Activated CD8-positive, alpha-beta memory T cell treated with anti-CD3 and anti-CD28 coated beads for 24 hours (primary cell): ENCODE data around the gene BNIP2.
"Not testable (repeated sequence)": the region's sequence is repeated elsewhere in the genome, so short reads cannot be mapped to it uniquely, and the experiment has no call there.

Experiments used
- DNase-seq: peaks from one replicate; pipeline ENCODE4 v3.0.0-alpha.2; 2020

The BNIP2 gene

DNA sequence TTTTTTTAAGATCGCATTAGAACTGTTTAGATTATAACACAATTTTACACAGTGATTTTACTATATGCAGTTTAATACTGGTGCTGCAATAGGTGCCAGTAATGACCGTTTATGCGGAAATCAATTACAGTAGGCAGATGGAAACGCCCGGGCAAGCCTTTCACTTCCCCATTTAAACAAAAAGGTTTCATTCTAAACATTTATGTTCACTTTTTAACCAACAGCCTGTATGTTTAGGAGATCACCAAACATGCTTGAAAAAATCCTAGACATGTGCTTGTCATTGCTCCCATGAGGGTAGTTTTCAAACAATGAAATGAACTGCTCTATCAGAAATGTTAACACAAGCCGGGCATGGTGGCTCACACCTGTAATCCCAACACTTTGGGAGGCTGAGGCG, 2.7 kb downstream of the BNIP2 start:
- DNase-seq = no peak

DNA sequence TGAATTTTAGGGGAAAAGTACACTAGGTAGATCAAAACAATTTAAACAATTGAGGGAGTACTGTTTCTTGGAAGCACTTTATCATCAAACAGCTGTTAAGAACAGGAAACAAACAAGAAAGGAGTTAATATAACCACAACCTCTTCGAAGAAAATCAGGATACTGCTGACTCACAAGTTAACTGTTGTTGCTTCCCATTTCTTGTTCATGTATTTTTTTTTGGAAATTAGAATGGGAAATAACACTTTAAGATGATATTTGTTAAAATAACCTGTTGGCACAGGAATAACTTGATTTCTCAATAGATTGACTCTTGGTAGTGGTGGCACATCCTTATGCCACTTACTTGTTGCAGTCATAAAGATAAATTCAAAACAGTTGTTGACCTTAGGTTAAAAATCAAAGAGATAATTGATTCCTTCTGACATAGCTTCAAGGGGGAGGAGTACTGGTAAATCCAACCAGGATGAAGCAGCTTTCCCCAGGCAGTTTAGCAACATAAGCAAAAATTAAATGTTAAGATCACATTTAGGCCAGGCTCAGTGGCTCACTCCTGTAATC, 3.3 kb downstream of the BNIP2 start:
- no peak for DNase-seq

DNA sequence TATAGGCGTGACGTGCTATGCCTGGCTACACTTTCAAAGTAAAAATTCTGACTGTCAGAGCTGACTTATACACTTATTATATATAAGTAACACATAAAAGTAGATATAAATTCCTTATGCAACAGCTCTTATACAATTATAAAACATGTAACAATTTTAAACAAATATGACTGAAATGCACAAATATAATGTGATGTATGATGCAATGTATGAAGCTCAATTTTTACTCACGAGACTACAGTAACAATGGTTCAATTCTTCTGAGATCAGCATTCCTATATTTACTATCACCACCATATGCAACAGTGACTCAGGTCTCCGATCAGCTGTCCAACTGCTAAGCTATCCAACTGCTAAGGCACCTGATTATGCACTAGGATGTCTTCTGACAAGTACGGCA, 8.2 kb downstream of the BNIP2 start:
- DNase-seq = no peak

DNA sequence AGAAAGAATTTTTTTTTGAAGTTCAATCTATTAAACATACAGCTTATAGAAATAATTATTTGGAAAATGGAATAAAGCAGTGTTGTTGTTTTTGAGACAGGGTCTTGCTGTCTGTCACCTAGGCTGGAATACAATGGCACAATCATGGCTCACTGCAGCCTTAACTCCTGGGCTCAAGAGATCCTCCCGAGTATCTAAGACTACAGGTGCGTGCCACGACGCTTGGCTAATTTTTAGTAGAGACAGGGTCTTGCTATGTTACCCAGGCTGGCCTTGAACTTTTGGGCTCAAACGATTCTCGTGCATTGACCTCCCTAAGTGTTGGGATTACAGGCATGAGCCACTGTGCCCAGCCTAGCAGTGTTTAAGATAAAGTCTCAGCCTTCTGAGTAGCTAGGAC, 8.8 kb downstream of the BNIP2 start:
- DNase-seq = no peak

DNA sequence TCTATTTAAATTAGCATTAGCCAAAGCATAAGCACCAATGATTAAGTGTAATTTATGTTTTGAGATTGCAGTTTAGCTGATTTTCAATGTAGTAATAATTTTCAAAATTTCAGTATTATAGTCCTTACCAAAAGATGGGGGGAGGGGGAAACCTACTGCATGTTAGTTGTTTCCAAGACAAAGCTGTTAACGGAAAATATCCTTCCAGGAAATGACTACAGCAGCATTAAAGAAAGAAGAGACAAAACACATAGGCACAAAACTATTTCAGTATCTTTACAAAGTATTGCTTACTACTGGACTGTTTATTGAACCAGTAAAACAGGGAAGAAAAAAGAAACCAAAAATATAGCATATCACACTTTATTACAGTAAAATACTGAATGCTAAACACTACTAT, 10.5 kb downstream of the BNIP2 start:
- DNase-seq = no peak

DNA sequence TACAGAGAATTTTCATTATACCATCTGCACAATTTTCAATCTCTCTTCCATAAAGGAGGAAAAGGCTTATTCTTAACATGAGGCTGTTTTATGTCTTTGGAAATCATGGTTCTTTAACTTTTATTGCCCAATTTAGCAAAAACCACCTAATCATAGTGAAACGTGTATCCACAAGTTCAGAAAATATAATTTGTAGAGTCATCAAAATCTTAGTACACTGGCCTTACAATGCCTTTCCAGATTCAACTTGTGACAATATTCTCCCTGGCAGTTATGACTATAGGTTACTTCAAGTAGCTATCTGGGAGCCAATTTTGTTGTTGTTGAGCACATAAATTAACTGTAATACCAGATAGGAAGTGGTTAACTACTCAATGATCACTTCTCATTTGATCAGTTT, 10.9 kb downstream of the BNIP2 start:
- no peak for DNase-seq

DNA sequence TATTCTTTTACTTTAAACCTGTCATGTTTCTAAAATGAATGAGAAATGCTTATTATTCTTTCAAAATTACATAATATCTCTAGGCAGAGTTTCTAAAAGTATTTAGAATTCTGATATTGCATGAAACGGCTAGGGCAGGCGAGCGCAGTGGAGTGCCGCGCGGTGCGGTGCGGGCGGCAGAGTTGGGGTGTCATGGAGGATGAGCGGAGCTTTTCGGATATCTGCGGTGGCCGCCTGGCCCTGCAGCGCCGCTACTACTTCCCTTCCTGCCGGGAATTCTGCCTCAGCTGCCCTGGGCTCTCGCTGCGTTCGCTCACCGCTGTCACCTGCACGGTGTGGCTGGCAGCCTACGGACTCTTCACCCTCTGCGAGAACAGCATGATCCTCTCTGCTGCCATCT, 12.6 kb downstream of the BNIP2 start:
- DNase-seq = no peak

DNA sequence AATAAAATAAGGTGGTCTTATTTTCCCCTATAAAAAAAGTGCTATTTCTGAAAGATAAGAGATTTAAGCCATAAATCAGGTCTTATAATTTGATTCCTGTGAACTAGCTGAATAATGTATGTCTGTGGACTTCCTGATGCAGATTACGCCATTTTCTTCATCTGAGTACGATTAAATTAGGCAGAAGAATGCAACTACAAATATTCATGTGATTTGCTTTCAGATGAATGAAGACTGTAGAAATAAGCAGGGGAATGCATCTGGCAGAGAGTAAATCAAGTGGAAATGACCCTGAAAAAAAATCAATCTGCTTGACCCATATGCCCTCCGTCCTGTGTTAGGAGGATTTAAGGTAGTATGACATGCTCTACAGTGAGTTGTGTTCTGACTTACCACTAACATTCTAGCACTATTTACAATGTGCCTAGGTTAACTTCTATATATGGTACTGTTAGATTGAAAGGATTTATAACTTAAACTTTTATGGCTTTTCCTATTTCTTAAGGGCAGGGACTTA, 14.7 kb downstream of the BNIP2 start:
- DNase-seq = no peak

DNA sequence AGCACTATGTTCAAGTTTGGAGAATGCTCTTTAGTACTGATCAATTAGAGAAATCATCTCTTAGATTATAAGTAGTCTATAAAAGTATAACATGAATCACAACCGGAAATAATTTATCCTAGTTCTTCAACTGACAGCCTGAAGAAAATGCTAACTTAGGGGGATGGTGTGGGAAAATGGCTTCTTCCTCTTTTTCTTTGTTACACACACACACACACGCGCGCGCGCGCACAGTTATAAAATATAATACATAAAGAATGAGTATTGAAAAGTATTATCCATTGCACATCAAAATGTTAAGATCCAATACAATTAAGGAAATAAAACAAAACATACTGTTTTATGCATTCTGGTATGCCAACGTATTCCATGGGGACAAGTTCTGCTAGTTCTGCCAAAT, 20.6 kb downstream of the BNIP2 start:
- DNase-seq = no peak

DNA sequence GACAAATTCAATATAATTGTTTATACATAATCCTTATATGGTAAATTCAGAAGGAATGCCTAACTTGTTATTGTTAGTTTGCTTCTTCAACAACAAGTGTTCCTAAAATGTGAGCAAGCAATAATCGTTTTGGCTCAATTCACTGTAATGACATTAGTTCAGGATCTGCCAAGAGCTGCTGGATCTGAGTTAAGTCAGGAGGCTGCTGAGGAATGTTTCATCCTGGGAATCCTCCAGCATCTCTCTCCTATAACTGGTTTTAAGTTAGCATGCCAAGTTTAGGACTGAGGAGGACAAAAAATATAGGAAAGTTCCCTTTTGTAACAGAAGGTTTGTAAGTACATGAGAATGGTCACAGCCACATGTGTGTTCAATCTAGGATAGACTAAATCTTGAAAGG, 26.9 kb downstream of the BNIP2 start:
- no peak for DNase-seq

DNA sequence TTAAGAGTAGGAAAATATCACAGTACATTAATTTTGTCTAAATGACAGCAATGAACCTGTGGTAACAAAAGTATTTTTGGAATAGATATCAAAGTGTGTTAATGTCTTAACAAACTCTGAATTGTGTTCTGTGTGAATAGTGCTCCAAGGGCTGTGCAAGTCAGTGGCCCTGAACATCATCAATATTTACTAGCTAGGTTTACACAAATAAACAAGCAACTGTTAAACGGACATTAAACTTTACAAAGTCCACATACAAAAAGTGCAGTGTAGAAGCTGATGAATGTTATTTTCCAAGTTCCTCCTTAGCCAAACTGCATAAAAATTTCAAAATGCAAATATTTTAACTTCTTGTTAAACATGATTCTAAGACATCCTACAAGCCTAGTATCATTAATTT, 29.8 kb downstream of the BNIP2 start:
- DNase-seq = no peak

DNA sequence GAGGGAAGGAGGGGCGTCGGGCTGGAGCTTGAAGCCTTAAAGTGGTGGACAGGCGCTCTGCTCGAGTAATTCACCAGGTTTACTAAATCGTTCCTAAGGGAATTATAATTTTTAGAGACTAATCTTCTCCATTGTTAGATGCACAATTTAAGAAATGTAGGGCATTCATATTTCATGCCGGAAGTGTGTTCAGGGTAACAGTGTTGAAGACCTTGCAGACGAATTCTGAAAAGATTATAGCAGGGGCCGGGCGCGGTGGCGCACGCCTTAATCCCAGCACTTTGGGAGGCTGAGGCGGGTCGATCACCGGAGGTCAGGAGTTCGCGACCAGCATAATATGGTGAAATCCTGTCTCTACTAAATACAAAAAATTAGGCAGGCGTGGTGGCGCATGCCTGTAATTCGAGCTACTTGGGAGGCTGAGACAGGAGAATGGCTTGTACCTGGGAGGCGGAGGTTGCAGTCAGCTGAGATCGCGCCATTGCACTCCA, 31.4 kb downstream of the BNIP2 start:
- peak; percentile 59 for DNase-seq

DNA sequence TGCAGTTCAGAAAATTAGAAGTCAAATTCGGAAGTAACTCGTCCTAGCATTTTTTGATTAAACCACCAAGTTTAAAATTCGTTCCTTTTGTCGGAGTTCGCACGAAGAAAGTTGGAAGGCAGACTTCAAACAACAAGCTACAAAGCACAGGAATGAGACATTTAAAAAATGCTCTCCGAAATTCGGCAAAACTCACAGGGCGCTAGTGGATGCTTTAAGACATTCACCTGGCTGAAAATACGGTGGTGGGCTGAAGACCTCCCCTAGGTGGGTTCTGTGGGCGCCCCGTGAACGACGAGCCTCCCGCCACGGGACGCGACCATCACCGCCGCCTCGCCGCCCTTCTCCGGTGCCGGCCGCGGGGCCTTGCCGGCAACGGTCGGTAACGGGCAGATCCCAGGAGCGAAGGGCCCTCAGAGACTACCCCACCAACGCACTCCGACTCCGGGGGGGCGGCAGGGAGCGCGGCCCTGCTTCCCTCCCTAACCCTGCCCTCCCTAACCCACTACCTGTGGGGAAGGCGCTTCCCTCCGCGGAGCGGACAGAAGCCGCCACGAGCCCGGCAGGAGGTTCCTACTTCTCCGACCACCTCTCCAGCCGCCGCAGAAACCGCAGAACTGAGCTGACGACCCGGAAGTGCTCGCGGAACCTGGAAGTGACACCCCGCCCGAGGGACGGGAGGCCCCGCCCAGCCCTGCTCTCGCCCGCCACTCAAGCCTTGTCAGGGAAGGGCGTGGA, 32.1 kb downstream of the BNIP2 start, which contains the start of gene GTF2A2:
Gene GTF2A2, minus strand, starts transcription at position 619 of the 738 bp plus-strand sequence. CDS start 5,238 bp downstream, outside the sequence.
- DNase-seq = peak; percentile 96

DNA sequence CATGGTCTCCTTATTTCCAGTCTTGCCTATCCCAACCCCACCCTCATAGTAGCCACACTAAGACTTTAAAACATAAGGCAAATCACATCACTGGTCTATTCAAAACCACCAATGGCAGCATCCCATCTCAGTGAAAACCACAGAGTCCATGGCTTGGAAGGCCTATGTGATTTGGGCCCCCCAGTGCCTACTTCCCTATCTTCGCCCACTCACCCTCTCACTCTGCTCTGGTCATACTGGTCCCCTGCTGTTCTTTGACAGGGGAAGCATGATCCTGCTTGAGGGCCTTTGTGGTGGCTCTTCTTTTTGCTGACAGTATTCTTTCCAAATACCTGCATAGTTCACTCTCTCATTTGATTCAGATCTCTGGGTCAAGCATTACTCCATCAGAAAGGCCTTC, 35.1 kb downstream of the BNIP2 start:
- DNase-seq = no peak

DNA sequence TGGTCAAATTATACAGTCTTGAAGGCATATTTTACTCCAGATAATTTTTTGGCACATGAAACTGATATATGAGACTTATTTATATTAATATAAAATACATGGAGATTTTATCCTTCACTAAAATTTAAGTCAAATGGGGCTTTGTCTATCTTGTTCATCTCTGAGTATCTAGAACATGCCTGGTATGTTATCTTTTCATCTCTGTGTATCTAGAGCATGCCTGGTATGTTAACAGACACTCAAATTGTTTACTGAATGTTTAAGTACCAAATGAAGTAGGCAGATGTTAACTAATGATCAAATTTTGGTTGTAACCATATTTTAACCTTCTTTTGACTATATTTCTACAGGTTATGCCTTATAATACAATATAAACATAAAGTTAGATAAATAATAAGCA, 39.5 kb downstream of the BNIP2 start:
- no peak for DNase-seq

DNA sequence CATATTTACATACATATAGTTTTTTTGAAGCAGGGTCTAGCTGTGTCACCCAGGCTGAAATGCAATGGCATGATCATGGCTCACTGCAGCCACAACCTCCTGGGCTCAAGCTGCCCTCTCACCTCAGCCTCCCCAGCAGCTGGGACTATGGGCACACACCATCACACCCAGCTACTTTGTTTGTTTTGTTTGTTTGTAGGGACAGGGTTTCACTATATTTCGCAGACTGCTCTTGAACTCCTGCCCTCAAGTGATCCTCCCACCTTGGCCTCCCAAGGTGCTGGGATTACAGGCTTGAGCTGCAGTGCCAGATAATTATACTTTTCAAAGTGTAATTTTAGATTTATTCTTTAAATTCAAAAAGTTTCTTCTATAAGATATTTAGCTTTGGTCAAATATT, 42.0 kb downstream of the BNIP2 start:
- no peak for DNase-seq

DNA sequence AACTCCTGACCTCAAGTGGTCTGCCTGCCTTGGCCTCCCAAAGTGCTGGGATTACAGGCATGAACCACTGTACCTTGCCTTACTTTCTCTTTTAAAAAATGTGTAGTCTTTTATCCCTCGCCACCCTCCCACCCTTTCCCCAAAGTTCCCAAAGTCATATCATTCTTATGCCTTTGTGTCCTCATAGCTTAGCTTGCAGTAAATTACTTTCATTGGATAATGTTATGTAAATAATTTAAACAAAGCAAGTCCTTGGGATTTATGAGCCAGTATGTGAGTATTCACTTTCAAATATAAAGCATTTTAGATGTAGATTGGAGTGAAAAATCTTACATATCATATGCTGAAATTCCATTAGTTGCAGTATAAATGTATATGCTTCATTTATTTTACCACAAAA, 42.8 kb downstream of the BNIP2 start:
- no peak for DNase-seq

DNA sequence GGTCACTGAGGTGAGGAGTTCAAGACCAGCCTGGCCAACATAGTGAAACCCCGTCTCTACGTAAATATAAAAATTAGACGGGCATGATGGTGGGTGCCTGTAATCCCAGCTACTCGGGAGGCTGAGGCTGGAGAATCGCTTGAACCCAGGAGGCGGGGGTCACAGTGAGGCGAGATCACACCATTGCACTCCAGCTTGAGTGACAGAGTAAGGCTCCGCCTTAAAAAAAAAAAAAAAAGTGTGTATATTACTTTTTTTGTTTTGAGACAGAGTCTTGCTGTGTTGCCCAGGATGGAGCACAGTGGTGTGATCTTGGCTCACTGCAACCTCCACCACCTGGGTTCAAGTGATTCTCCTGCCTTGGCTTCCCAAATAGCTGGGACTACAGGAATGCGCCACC, 43.3 kb downstream of the BNIP2 start:
- DNase-seq = not testable (repeated sequence)

DNA sequence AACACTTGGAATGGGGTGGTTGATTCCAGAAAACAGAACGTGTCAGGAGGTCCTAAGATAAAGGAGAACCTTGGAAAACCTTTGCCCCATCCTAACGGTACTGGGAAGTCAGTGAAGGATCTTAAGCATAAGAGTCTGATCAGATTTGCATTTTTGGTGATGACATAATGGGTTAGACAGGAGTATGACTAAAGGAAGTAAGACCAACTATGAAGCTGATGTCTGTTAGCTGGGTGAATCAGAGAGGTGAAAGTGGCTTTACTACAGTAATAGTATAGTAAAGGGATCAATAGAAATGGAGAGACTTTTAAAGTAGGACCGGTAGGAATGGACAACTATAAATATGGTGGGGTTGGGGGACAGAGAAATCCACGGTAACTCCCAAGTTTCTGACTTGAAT, 44.4 kb downstream of the BNIP2 start:
- DNase-seq = no peak

DNA sequence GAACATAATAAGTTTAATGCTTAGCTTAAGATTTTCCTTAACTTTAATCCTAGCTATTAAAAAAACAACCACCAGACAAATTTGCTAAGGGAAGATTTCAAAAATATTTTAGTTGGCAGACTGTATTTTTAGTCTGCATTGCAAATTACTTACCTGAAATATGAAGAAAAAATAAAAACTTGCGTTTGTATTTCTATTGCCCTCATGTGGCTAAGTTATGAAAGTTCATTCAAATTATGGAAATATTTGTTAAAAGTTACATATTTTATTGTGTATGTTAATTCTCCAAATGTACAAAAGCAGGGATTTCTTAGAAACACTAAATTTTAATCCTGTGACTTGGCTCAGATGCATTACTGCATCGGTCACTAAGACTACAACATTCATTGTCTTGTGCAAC, 46.8 kb downstream of the BNIP2 start:
- no peak for DNase-seq

DNA sequence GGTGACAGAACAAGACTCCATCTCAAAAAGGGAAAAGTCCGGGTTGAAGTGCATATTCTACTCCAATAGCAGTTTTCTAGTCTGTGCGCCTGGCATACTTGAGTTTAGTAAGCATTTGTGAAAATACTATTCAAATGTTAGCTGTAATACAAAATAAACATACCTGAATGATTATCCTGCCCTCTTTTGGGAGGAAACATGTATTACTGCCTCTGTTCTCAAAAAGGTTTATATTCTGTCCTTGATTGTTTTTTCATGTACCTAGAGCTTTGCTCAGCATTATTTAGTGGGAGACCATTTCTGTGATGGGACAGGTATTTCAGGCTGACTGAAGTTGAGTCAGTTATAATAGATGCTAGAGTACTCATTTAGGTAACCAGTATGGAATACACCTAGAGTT, 51.6 kb downstream of the BNIP2 start:
- not testable (repeated sequence) for DNase-seq

DNA sequence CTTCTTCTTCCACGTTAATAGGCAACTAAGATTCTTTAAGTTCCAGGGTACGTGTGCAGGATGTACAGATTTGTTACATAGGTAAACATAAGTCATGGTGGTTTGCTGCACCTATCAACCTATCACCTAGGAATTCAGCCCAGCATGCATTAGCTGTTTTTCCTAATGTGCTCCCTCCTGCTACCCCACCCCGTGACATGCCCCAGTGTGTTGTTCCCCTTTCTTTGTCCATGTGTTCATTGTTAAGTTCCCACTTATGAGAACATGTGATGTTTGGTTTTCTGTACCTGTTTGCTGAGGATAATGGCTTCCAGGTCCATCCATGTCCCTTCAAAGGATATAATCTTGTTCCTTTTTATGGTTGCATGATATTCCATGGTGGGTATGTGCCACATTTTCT, 52.9 kb downstream of the BNIP2 start:
- DNase-seq = no peak

DNA sequence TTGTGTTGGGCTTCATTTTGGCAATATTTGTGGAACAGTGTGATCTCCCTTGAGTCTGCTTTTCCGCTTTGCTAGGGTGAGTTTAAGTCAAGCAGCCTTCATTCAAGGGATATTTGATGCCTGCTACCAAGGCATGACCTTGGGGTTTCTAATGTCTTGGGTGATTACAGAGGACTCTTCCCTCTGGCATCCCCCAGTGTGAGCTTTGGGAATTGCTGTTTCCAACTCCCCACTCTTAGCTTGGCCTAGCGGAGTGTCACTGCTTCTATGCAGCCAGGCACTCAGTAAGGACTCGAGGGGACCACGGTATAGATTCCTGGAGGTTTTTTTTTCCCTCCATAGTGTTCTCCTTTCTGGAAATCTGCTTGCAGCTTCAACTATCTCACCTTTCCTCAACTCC, 56.4 kb downstream of the BNIP2 start:
- DNase-seq = no peak

DNA sequence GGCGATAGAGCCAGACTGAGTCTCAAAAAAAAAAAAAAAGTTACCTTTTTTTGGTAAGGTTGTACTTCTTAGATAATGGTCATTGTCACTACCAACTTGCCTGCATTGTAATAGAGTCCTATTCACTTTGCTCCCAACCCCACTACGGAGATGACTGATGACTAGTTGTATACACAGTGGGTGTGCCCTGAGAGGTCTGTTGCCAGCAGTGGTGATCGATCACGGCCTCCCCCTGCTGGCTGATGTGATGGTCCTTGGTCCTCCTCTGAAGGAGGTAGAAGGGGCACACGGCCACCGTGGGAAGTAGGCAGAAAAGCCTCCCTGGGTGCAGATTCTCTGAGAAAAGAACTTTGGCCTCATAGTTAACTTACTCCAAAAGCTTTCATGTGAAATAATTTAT, 66.8 kb downstream of the BNIP2 start:
- peak; percentile 69 for DNase-seq

DNA sequence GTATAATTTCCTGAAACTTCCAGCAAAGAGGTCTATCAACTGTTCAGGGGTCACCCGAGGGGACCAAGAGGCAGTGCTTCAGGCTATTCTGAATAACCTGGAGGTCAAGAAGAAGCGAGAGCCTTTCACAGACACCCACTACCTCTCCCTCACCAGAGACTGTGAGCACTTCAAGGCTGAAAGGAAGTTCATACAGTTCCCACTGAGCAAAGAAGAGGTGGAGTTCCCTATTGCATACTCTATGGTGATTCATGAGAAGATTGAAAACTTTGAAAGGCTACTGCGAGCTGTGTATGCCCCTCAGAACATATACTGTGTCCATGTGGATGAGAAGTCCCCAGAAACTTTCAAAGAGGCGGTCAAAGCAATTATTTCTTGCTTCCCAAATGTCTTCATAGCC, 70.7 kb downstream of the BNIP2 start:
- DNase-seq = no peak
